GM21390 (cell line): ENCODE data around the gene MPND.
"Not testable (repeated sequence)": the region's sequence is repeated elsewhere in the genome, so short reads cannot be mapped to it uniquely, and the experiment has no call there.

Experiments
- ATAC-seq: cut with Tn5 transposase; IDR thresholded peaks from one replicate; pipeline ENCODE4 v1.9.1; 2021; ENCODE audit not compliant: unreplicated experiment

The MPND gene

DNA sequence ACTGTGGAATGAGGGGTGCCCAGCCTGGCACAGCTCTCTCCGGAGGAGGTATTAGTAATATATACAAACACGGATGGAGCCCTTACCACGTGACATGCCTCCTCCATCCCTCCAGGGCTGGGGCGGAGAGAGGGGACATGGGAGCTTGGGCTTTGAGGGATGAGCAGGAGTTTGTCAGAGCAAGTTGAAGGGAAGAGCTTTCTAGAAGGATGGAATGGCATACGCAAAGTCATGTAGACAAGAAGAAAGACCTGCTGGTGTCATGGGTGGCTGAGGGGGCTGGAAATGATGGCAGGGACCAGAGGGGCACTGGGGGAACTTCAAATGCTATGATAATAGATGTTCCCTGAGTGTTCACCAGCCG is 2.6 kb downstream of the MPND start:
- ATAC-seq, result no peak

DNA sequence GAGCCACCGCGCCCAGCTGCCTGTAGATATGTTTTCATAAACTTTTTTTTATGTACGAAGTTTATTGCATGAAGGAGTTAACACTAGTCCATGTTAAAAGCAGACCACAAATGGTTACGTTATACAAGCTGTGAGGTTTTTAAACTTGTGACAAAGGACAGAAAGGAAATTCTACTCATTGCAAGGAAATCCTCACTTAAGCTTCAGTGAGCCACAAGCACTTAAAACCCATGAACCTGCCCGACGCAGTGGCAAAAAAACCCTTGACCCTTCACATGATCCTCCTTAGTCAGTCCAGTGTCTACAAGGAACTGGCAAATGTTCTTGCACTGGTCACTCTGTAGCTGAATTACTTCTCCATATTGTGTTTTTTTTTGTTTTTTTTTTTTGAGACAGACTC is 4.2 kb downstream of the MPND start:
- no peak for ATAC-seq

DNA sequence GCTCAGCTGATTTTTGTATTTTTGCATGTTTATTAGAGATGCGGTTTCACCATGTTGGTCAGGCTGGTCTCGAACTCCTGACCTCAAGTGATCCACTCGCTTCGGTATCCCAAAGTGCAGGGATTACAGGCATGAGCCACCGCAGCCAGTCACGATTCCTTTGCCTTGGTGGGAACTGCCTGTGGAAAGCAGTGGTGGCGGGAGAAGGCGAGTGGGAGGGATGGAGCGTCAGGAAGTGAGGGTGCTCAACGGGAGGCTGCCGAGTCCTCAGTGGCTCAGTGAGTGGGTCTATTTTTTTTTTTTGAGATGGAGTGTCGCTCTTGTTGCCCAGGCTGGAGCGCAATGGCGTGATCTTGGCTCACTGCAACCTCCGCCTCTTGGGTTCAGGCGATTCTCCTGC is 5.9 kb downstream of the MPND start:
- ATAC-seq, result not testable (repeated sequence)

DNA sequence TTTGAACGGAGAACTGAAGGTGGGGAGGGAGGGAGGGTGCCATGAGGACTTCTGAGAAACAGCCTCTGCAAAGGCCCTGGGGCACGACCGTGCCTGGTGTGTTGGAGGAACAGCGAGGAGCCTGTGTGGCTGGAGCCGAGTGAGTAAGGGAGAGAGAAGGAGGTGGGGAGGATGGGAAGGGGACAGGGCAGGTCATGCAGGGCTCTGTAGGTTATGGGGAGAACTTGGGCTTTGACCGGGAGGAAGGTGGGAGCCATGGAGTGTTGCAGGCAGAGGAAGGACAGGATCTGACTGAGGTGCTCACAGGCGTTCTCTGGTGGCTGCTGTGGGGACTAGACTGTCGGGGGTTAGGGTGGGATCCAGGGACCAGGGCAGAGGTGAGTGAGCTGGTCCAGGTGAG is 6.7 kb downstream of the MPND start:
- ATAC-seq, result no peak

DNA sequence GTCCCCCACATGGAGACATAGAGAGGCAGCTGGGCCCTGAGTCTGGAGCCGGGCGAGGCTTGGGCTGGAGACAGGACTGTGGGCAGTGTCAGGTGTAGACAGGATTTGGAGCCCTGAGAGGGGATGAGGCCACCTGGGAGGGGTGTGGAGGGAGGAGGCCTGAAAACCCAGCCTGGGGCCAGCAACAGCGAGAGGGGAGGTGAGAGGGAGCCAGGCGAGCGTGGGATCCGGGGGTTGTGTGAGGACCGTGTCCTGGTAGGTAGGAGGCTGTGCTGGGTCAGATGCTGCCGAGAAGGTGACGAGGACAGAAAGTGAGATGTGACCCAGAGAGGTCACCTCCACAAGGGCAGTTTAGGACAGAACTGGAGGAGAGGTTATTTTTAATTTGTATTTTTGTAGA is 7.4 kb downstream of the MPND start:
- ATAC-seq, result no peak

DNA sequence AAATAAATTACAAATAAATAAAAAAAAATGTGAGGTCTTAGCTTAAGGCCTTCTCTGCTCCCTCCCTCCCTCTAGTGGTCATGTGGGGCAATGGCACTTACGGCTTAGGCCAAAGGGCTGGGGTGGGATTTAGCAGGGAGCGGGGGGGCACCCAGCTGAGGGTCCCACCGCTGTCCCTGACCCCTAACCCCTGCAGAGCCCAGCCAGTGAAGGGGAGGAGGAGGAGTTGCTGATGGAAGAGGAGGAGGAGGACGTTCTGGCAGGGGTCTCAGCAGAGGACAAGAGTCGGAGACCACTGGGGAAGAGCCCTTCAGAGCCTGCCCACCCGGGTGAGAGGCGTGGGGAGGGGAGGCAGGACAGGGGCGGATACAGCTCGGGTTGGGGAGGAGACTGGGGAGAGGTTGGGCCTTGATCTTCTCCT is 9.3 kb downstream of the MPND start:
- ATAC-seq, result no peak

DNA sequence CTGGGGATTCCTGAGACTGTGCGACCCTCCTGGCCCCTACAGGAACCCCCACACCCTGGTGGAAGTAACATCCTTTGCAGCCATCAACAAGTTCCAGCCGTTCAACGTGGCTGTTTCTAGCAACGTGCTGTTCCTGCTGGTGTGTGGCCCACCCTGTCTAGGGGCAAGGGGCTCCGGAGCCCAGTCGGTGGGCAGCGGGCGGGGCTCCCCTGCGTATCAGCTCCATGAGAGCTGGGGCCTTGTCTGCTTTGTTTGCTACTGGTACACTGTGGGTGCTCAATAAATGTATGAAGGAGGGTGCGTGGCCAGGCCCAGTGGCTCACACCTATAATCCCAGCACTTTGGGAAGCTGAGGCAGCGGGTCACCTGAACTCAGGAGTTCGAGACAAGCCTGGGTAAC is 10.9 kb downstream of the MPND start:
- ATAC-seq, result no peak

DNA sequence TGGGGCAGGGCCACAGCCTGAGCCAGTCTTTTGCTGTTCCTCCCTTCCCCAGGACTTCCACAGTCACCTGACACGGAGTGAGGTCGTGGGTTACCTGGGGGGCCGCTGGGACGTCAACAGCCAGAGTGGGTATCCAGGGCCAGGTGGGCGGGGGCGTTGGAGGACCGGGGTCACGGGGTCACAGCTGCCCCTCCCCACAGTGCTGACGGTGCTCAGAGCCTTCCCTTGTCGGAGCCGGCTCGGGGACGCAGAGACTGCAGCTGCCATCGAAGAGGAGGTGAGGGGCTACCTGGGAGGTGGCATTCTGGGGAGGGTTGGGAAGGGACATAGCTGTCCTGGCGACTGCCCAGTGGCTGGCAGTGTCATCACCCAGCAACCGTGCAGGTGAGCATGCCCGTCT is 11.5 kb downstream of the MPND start:
- ATAC-seq, result no peak

DNA sequence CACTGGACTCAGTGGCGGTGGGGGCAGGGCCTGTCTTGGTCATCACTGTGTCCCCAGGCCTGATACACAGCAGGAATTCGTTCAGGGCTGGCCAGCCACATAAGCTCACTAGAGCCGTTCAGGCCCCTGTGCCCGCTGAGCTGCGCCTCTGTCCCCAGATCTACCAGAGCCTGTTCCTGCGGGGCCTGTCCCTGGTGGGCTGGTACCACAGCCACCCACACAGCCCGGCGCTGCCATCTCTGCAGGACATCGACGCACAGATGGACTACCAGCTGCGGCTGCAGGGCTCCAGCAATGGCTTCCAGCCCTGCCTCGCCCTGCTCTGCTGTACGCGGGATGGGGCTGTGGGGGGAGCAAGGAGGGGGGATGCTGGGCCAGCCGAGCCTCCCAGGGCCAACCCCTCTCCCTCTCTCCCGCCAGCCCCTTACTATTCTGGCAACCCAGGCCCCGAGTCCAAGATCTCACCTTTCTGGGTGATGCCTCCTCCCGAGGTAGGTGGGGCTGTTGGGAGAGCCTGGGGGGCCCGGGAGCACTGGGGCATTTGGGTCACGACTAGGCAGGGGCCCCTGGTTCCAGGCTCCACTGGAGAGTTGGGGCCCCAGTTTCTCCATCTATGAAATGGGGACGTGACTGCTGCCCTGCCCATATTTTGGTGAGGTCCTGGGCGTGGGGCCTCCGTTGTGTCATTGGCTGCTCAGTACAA is 13.9 kb downstream of the MPND start:
- ATAC-seq, result no peak

DNA sequence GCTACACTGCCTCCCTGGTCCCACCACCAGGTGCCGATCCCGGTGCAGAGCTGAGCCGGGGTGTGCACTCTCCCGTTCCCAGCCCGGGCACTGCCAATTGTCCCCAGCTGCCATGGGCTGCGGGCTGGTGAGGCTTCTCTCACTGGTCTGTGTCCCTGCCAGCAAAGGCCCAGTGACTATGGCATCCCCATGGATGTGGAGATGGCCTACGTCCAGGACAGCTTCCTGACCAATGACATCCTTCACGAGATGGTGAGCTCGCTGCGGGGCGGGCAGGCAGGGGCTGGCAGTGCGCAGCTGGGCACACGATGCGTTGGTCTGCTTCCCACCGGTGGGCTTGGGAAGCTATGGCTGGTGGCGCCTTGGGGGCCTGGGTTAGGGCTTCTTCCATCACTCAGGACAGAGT is 14.6 kb downstream of the MPND start:
- ATAC-seq, result no peak

DNA sequence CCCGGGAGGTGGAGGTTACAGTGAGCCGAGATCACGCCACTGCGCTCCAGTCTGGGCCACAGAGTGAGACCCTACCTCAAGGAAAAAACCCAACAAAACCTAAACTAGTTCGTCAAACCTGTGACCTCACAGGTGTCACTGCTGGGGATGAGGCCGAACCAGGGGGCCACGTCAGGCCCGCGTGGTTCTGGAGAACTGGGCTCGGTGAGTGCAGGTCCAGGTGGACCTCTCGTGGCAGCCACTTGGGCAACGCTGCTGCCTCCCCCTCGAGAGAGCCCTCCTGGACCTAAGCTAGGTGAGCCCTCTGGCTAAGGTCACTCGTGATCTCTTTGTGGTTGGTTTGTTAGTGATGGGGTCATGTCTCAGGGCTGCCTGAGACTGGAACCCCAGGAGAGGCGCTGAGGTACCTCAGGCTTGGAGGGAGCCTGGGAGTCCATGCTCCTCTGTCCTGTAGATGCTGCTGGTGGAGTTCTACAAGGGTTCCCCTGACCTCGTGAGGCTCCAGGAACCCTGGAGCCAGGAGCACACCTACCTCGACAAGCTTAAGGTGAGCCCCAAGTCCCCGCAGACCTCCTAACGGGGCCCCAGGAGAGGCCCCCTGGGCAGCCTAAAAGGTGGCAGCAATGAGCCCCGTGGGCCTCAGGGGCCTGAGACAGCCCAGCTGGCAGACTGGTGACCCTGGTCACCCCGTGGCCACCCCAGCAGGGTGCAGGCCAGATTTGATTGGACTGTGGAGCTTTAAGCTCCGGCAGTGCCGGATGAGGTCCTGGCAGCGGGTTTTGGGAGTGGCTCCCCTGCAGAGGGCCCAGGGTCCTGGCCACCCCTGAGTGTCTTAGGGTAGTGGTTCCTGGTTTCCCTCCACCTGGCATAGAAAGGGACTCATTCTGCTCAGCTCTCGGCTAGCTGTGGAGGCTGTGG is 15.6 kb downstream of the MPND start:
- ATAC-seq, result no peak

DNA sequence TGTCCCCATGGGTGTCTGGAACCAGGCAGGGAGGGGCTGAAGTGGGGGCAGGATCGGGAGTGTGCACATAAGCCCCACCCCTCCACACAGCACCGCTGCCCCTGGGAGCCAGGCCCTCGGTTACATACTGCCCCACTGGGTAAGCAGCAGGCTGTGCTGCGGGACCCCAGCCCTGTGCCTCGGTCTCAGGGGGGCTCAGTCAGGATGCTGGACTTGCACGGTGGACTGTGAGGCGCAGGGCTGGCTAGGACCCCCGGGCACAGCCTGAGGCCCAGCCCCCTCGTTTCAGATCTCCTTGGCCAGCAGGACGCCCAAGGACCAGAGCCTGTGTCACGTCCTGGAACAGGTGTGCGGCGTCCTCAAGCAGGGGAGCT is 16.3 kb downstream of the MPND start:
- ATAC-seq, result no peak

DNA sequence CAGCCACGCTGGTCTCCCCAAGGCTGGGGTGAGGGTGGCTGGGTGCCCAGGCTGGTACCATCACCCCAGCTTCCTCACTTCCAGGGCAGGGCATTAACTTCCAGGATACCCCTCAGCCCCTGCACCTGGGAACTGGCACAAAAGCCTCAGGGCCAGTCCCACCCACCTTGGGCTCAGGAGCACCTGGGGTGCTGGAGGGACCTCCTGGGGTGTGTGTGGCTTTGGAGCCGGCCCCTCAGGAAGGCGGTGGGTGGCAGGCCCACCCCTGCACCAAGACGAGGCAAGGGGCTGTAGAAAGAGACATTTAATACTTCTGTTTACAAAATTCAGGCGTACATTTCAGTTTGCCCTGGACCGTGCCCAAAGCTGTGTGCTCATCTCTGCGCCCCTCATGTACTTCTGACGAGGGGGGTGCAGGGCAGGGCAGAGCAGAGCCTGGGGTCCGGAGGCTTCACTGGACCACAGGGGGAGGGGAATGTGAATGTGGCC is 16.8 kb downstream of the MPND start:
- ATAC-seq, result no peak

DNA sequence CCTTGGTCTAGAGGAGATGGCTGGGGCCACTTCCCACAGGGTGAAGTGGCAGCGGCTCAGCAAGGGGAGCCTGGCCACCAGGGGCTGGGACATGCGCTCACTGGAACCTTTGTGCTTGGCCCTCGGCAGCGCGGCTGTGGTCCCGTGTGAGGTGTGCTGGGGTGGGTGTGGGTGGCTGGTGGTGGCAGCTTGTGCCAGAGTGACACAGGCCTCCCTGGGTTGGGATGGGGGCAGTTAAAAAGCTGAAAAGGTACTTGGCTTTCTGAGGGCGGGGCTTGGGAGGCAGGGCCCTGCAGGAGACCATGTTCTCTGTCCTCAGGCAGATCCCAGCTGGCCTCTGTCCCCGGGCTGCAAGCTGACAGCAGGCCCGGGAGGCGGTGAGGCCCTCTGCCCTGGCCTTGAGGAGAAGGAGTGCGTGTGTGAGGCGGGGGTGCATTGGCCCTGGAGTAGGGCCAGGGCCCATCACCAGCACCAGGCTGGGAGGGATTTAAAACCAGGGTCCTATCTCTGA is 17.3 kb downstream of the MPND start:
- ATAC-seq, result no peak

DNA sequence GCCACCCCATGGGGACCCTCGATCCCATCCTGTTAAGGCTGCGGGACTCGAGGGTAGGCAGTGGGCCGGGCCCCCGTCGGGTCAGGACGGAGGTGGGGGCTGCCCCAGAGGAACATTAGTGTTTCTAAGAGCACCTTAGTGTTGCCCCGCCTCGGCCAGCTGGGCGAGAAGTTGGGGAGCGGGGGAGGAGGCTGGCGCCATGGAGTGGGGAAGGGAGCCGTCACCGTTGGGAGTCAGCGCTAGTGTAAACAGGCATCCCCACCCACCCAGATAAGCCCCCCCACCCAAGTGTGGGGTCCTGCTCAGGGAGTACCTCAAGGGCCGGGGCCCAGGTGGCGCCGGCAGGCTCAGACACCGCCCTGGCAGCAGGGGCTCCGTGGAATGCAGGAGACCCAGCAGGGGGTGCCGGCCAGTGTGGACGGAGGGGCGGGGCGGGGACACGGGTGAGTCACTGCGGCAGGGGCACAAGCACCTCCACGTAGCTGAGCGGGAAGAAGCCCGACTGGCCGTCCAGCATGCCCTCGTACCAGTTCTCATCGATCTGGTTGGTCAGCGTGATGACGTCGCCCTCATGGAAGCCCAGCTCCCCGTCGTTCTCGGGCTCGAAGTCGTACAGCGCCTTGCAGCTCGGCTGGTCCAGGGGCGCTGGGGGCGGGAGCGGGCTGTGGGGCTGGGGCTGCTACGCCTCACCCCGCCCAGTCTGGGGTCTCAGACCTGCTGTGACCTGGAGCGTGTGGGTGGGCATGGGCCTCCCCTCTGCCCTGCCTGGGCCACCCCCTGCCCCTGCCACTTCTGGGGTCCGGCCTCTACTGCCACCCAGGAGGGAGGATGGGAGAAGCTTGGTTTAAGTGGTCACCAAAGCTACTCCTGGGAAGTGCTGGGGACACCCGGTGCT is 18.0 kb downstream of the MPND start:
- no peak for ATAC-seq

DNA sequence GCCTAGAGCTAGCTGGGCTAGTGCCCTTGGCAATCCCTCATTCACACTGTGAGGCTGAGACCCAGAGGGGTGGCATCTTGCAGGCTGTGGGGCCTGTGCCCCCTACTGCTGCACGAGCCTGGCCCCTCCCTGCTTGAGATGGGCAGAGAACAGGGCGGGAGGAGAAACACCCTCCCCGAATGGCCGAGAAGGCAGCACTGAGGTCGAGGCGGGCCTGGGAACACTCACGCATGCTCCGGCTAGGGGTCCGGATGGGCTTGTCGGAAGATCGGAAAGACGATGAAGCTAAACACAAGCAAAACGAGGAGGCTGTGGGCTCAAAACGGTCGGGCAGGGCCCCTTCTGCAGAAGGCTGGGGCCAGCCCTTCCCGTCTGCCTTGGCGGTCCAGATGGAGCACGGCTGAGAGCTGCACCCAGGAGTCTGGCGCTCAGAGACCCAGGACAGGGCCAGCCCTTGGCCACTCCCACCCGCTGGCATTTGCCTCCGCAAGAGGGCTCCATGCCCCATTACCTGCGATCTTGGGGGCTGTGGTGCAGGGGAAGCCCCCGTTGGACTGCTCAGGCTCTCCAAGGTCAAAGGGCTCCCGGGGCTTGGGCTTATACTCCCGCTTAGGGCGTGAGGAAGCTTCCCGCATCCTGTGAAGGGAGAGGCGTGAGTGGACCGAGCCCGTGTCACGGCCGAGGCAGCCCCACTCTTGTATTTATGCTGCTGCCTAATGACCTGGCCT is 18.9 kb downstream of the MPND start:
- no peak for ATAC-seq

DNA sequence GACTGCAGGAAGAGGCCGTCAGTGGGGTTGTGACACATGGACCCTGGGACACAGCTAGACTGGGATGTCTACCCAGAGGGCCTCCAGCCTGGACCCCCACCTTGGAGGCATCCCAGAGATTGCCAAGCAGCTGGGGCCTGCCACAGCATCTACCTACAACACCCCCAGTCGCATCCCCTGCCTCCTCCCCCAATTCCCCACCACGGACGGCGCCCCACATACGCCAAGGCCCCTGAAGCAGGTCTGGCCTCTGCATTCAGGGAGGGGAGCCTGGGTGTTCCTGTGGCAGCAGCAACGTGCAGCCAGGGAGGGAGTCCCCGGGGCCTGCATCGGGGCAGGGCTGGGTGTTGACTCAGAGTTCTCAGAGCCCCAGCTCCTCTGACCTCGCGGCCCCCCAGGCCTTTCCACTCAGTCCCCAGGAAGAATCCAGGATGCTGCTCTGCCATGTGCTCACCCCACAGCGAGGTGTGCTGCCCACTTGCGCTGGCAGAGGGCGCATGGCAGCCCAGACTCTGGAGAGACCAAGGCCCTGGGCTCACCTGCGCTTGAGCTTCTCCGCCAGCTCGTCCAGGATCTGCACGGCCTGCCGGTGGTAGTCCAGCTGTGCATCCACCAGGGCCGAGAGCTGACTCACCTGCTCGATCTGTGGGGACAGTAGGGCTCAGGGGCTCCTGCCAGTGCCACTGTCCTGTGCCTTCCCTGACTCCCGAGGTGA is 19.6 kb downstream of the MPND start:
- ATAC-seq, result no peak

DNA sequence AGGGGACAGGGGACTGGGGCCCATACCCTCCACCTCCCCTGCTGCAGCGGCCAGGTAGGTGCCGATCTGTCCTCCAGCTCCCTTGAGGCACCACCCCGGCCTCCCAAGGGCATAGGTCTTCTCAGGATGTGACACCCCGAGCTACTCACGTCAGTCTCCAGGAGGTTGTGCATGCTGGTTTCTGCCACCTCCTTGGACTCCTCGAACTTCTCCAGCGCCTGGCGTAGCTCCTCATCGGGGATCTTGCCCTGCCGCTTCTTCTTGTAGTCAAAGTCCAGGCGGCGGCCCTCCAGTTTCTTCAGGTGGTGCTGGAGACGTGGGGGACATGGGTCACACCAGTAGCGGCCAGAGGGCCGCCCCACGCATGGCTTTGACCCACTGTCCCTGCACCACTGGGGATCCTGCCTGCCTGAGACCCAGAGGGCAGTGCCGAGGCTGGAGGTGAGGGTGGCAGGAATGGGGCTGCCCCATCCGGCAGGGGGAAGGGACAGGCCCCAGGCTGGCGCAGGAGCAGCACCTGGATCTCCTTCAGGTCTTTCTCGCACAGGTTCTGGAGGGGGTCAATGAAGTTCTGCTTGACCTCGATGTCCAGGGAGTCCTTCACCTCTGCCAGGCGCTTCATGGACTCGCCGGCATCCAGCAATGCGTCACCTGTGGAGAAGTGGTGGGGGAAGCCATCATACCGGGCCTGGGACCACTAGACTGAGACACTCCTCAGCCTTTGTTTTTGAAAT is 20.4 kb downstream of the MPND start:
- ATAC-seq, result no peak

DNA sequence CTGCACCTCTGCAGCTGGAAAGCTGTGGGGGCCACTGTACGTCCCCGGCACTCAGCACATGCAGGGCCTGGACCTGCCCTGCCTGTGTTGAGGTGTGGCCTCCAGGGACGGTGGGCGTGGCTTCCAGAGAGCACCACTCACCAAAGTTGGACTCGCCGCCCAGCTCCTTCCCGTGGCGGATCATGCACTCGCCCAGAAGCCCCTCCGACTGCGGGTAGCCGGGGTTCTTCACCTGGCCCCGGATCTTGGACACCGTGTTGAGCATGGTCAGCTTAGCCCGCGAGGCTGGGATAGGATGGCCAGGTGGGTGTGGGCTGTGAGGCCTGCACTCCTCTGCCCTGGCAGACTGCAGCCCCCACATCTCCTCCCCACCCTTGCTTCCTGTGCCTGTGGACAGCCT is 22.0 kb downstream of the MPND start:
- no peak for ATAC-seq
